Measurements from ENCODE around the gene VAMP4. TPM values are rescaled to one million over a fixed set of nuclear protein-coding genes. Genes with fewer than 3 reads are reported as not detected.

VAMP4 gene, protein sequence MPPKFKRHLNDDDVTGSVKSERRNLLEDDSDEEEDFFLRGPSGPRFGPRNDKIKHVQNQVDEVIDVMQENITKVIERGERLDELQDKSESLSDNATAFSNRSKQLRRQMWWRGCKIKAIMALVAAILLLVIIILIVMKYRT
- total RNA-seq (5.9 TPM), polyA plus RNA-seq (13.4 TPM)
- long read RNA-seq, donor 1, full-length matches to known transcripts, result 1 of 1 reads
- long read RNA-seq, donor 1, partial matches to known transcripts, result 0 of 1 reads
- long read RNA-seq, donor 1, other reads (novel, unspliced or antisense), result 0 of 1 reads
- long read RNA-seq, donor 2, full-length matches to known transcripts, result 7 of 7 reads
- long read RNA-seq, donor 2, partial matches to known transcripts, result 0 of 7 reads
- long read RNA-seq, donor 2, other reads (novel, unspliced or antisense), result 0 of 7 reads
- long read RNA-seq, donor 3, full-length matches to known transcripts, result 5 of 5 reads
- long read RNA-seq, donor 3, partial matches to known transcripts, result 0 of 5 reads
- long read RNA-seq, donor 3, other reads (novel, unspliced or antisense), result 0 of 5 reads
- long read RNA-seq, donor 4, full-length matches to known transcripts, result 4 of 4 reads
- long read RNA-seq, donor 4, partial matches to known transcripts, result 0 of 4 reads
- long read RNA-seq, donor 4, other reads (novel, unspliced or antisense), result 0 of 4 reads
- long read RNA-seq, donor 5, full-length matches to known transcripts, result 12 of 12 reads
- long read RNA-seq, donor 5, partial matches to known transcripts, result 0 of 12 reads
- long read RNA-seq, donor 5, other reads (novel, unspliced or antisense), result 0 of 12 reads
- long read RNA-seq, donor 6, full-length matches to known transcripts, result 7 of 7 reads
- long read RNA-seq, donor 6, partial matches to known transcripts, result 0 of 7 reads
- long read RNA-seq, donor 6, other reads (novel, unspliced or antisense), result 0 of 7 reads
- long read RNA-seq, donor 7, full-length matches to known transcripts, result 12 of 12 reads
- long read RNA-seq, donor 7, partial matches to known transcripts, result 0 of 12 reads
- long read RNA-seq, donor 7, other reads (novel, unspliced or antisense), result 0 of 12 reads
- long read RNA-seq, donor 8, full-length matches to known transcripts, result 1 of 1 reads
- long read RNA-seq, donor 8, partial matches to known transcripts, result 0 of 1 reads
- long read RNA-seq, donor 8, other reads (novel, unspliced or antisense), result 0 of 1 reads
- long read RNA-seq, donor 9, full-length matches to known transcripts, result 6 of 6 reads
- long read RNA-seq, donor 9, partial matches to known transcripts, result 0 of 6 reads
- long read RNA-seq, donor 9, other reads (novel, unspliced or antisense), result 0 of 6 reads
- long read RNA-seq, donor 10, full-length matches to known transcripts, result 3 of 3 reads
- long read RNA-seq, donor 10, partial matches to known transcripts, result 0 of 3 reads
- long read RNA-seq, donor 10, other reads (novel, unspliced or antisense), result 0 of 3 reads

DNA sequence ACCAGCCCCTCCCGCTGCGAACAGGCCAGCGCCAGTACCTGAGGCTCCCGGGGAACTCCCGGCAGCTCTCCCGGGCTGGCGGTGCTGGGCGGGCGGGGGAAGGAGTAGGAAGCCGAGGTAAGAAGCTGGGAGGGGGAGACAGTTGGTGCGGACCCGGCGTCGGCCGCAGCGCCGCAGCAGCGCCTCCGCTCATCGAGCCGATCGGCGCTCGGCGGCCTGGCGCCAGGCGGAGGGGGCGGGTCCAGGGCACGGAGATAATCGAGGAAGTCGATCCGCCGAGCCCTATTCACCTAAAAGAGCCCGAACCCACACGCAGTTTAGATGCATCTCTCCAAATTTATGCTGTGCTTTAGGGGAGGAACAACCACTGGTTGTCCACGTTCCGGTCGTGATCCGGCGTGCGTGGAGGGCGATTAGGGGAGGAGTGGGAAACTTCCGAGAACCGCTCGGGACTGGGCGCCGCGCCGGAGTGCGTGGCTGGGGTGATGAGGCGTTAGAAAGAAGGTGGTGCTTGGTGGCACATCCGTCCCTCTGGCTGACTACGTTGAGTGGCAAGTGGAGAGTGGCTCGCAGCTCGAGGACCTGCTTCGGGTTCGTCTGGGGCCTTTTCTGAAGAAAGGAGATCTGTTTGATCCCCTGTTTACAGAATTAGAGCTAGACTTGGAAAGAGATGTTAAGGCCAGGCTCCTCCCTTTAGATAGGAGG, at the start of gene VAMP4:
Gene VAMP4 (minus strand): TSS at position 194 of the 705 bp plus-strand sequence. CDS start 3,651 bp downstream, outside the sequence.
- peak within 1 kb of the TSS; percentile 79 to 93 for H3K4me3 ChIP-seq (ENCODE audit: low read length in 2 of 2)
- no peaks in the 10 kb centered on the region for H3K27me3 ChIP-seq (ENCODE audit: control insufficient read depth in 2 of 2, insufficient read depth in 1 of 2, low read length in 1 of 2)
- peak within 1 kb of the TSS; percentile 94 to 98 for H3K27ac ChIP-seq (ENCODE audit: low read depth in 1 of 2, low read length in 1 of 2)
- WGBS, result under 1% methylated on average over 57 of the region's 57 CpGs
- H3K36me3 ChIP-seq (ENCODE audit: control insufficient read depth in 2 of 2, insufficient read depth in 2 of 2, low read length in 1 of 2), result peaks cover 3 to 5% of the 10 kb centered on the region in 2 donors
- peak; percentile 71 to 95 (median 88) for DNase-seq (ENCODE audit: low read depth in 6 of 9, low spot score in 9 of 9)
- no peaks in the 10 kb centered on the region for H3K9me3 ChIP-seq (ENCODE audit: control insufficient read depth in 2 of 2, insufficient read depth in 1 of 2, low read length in 1 of 2)
- H3K4me1 ChIP-seq (ENCODE audit: control insufficient read depth in 2 of 2, insufficient read depth in 2 of 2, low read length in 2 of 2), result peaks cover 6 to 7% of the 10 kb centered on the region in 2 donors

GRCh38 chr1:171790318-171790717, 48.5 kb upstream of the VAMP4 start:
- Histone ChIP-seq H3K4me1 (ENCODE audit: control insufficient read depth in 2 of 2, insufficient read depth in 2 of 2, low read length in 2 of 2) (no peaks in the 10 kb centered on the region), H3K36me3 (ENCODE audit: control insufficient read depth in 2 of 2, insufficient read depth in 2 of 2, low read length in 1 of 2) (peaks cover 74 to 94% of the 10 kb centered on the region in 2 donors), H3K27ac (ENCODE audit: low read depth in 1 of 2, low read length in 1 of 2) (no peak overlapping the region), H3K9me3 (ENCODE audit: control insufficient read depth in 2 of 2, insufficient read depth in 1 of 2, low read length in 1 of 2) (no peaks in the 10 kb centered on the region), H3K4me3 (ENCODE audit: low read length in 2 of 2) (no peak overlapping the region), H3K27me3 (ENCODE audit: control insufficient read depth in 2 of 2, insufficient read depth in 1 of 2, low read length in 1 of 2) (no peaks in the 10 kb centered on the region)
- DNase-seq (ENCODE audit: low read depth in 6 of 9, low spot score in 9 of 9), result no peak
- WGBS, result 99% methylated on average over 6 of the region's 6 CpGs

DNA sequence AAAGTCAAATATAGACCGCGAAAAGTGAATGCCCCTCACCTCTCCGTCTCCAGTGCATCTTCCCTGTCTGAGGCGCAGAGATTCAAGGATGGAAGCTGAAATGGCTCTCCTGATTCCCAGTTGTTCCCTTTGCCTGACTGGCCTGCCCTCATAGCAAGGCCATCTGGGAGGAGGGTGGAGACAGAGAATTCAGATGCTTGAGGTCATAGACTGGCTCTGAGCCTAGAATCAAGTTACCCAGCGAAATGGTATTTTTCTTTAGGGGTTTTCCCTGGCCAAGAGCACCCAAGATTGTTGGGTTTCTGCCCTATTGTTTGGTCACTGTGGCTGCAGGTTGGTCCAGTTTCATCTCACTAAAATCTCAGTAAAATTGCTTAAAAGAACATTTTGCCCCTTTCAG, 46.8 kb upstream of the VAMP4 start:
- Histone ChIP-seq H3K36me3 (ENCODE audit: control insufficient read depth in 2 of 2, insufficient read depth in 2 of 2, low read length in 1 of 2) (peaks cover 72 to 90% of the 10 kb centered on the region in 2 donors), H3K27me3 (ENCODE audit: control insufficient read depth in 2 of 2, insufficient read depth in 1 of 2, low read length in 1 of 2) (no peaks in the 10 kb centered on the region), H3K4me3 (ENCODE audit: low read length in 2 of 2) (no peak overlapping the region), H3K27ac (ENCODE audit: low read depth in 1 of 2, low read length in 1 of 2) (no peak overlapping the region), H3K9me3 (ENCODE audit: control insufficient read depth in 2 of 2, insufficient read depth in 1 of 2, low read length in 1 of 2) (no peaks in the 10 kb centered on the region), H3K4me1 (ENCODE audit: control insufficient read depth in 2 of 2, insufficient read depth in 2 of 2, low read length in 2 of 2) (peaks cover 0 to 7% of the 10 kb centered on the region in 2 donors)
- WGBS, result 98% methylated on average over 5 of the region's 5 CpGs
- no peak for DNase-seq (ENCODE audit: low read depth in 6 of 9, low spot score in 9 of 9)

DNA sequence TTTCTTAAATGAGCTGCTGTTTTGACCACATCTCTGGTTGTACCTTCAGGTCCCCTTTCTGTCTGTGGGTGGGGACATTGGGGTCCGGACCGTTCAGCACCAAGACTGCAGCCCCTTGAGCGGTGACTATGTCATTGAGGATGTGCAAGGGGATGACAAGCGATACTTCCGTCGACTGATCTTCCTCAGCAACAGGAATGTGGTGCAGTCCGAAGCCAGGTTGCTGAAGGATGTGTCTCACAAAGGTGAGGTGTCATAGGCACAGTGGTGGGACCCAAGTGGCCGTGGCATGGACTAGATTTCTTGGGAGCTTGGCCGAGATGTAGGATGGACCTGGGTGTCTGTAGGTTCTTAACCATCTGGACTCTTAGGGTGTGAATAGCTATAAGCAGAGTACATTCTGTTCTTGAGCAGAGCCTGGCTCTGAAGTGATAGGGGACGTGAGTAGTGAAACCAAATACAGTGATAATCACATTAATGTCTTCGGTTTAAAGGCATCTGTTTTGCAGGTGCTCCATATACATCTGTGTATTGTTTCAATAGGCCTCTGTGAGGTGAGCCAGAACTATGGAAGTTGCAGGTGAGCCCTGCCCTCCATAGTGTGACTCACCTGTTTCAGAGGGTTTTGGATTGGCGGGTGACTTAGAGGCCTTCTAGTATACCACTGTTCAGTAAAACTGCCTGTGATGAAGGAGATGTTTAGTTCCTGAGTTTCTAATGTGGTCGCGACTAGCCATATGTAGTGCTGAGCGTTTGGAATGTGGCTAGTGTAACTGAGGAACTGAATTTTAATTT, 46.0 kb upstream of the VAMP4 start:
- H3K9me3 ChIP-seq (ENCODE audit: control insufficient read depth in 2 of 2, insufficient read depth in 1 of 2, low read length in 1 of 2), result no peaks in the 10 kb centered on the region
- DNase-seq (ENCODE audit: low read depth in 6 of 9, low spot score in 9 of 9), result no peak
- no peak overlapping the region for H3K4me3 ChIP-seq (ENCODE audit: low read length in 2 of 2)
- H3K27ac ChIP-seq (ENCODE audit: low read depth in 1 of 2, low read length in 1 of 2), result no peak overlapping the region
- H3K27me3 ChIP-seq (ENCODE audit: control insufficient read depth in 2 of 2, insufficient read depth in 1 of 2, low read length in 1 of 2), result no peaks in the 10 kb centered on the region
- H3K36me3 ChIP-seq (ENCODE audit: control insufficient read depth in 2 of 2, insufficient read depth in 2 of 2, low read length in 1 of 2), result peaks cover 68 to 85% of the 10 kb centered on the region in 2 donors
- 98% methylated on average over 15 of the region's 15 CpGs for WGBS
- H3K4me1 ChIP-seq (ENCODE audit: control insufficient read depth in 2 of 2, insufficient read depth in 2 of 2, low read length in 2 of 2), result peaks cover 3 to 8% of the 10 kb centered on the region in 2 donors

DNA sequence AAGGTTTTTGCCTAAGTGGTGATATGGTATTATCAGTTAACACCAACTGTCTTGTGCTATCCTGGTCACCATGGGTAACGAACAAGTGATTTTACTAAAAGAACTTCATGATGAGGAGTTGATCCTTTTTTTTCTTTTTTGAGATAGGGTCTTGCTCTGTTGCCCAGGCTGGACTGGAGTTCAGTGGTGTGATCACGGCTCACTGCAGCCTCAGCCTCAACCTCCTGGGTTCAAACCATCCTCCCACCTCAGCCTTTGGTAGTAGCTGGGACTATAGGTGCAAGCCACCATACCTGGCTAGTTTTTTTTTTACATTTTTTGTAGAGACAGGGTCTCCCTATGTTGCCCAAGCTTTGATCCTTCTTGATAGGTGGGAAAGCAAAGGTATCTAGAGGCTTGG, 44.7 kb upstream of the VAMP4 start:
- Histone ChIP-seq H3K27ac (ENCODE audit: low read depth in 1 of 2, low read length in 1 of 2) (no peak overlapping the region), H3K4me1 (ENCODE audit: control insufficient read depth in 2 of 2, insufficient read depth in 2 of 2, low read length in 2 of 2) (peaks cover 10 to 14% of the 10 kb centered on the region in 2 donors), H3K9me3 (ENCODE audit: control insufficient read depth in 2 of 2, insufficient read depth in 1 of 2, low read length in 1 of 2) (no peaks in the 10 kb centered on the region), H3K36me3 (ENCODE audit: control insufficient read depth in 2 of 2, insufficient read depth in 2 of 2, low read length in 1 of 2) (peaks cover 56 to 72% of the 10 kb centered on the region in 2 donors), H3K4me3 (ENCODE audit: low read length in 2 of 2) (no peak overlapping the region), H3K27me3 (ENCODE audit: control insufficient read depth in 2 of 2, insufficient read depth in 1 of 2, low read length in 1 of 2) (no peaks in the 10 kb centered on the region)
- 100% methylated on average over 2 of the region's 2 CpGs for WGBS
- no peak for DNase-seq (ENCODE audit: low read depth in 6 of 9, low spot score in 9 of 9)

DNA sequence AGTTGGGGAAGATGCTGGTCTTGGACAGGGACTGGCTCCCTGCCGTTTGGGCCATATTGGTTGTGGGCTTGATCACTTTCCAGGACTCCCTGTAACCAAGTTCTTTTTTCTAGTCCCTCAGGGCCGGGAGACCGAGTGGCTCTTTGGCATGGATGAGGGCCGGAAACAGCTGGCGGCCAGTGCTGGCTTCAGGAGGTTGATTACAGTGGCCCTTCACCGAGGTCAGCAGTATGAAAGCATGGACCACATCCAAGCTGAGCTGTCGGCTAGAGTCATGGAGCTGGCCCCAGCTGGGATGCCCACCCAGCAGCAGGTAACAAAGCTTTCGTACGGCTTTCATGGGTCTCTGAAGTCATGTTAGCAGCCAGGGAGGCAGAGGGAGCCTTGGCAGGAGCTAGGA, 43.9 kb upstream of the VAMP4 start:
- no peak for DNase-seq (ENCODE audit: low read depth in 6 of 9, low spot score in 9 of 9)
- no peaks in the 10 kb centered on the region for H3K27me3 ChIP-seq (ENCODE audit: control insufficient read depth in 2 of 2, insufficient read depth in 1 of 2, low read length in 1 of 2)
- peaks cover 49 to 65% of the 10 kb centered on the region in 2 donors for H3K36me3 ChIP-seq (ENCODE audit: control insufficient read depth in 2 of 2, insufficient read depth in 2 of 2, low read length in 1 of 2)
- H3K9me3 ChIP-seq (ENCODE audit: control insufficient read depth in 2 of 2, insufficient read depth in 1 of 2, low read length in 1 of 2), result no peaks in the 10 kb centered on the region
- WGBS, result 98% methylated on average over 9 of the region's 9 CpGs
- H3K4me3 ChIP-seq (ENCODE audit: low read length in 2 of 2), result no peak overlapping the region
- peaks cover 10 to 16% of the 10 kb centered on the region in 2 donors for H3K4me1 ChIP-seq (ENCODE audit: control insufficient read depth in 2 of 2, insufficient read depth in 2 of 2, low read length in 2 of 2)
- no peak overlapping the region for H3K27ac ChIP-seq (ENCODE audit: low read depth in 1 of 2, low read length in 1 of 2)

- Histone ChIP-seq H3K9me3 (ENCODE audit: control insufficient read depth in 2 of 2, insufficient read depth in 1 of 2, low read length in 1 of 2) (no peaks in the 10 kb centered on the region), H3K4me1 (ENCODE audit: control insufficient read depth in 2 of 2, insufficient read depth in 2 of 2, low read length in 2 of 2) (peaks cover 10 to 23% of the 10 kb centered on the region in 2 donors), H3K27me3 (ENCODE audit: control insufficient read depth in 2 of 2, insufficient read depth in 1 of 2, low read length in 1 of 2) (no peaks in the 10 kb centered on the region), H3K27ac (ENCODE audit: low read depth in 1 of 2, low read length in 1 of 2) (no peak overlapping the region), H3K4me3 (ENCODE audit: low read length in 2 of 2) (no peak overlapping the region), H3K36me3 (ENCODE audit: control insufficient read depth in 2 of 2, insufficient read depth in 2 of 2, low read length in 1 of 2) (peaks cover 42 to 56% of the 10 kb centered on the region in 2 donors)
- peak in 1 of 9 donors; percentile 9 for DNase-seq (ENCODE audit: low read depth in 6 of 9, low spot score in 9 of 9)
Observed at GRCh38 chr1:171784784-171785183, 42.9 kb upstream of the VAMP4 start.

Data from thymus (tissue), 14 donors.